Measurements from ENCODE around the gene DLX6.

DLX6 gene

DNA sequence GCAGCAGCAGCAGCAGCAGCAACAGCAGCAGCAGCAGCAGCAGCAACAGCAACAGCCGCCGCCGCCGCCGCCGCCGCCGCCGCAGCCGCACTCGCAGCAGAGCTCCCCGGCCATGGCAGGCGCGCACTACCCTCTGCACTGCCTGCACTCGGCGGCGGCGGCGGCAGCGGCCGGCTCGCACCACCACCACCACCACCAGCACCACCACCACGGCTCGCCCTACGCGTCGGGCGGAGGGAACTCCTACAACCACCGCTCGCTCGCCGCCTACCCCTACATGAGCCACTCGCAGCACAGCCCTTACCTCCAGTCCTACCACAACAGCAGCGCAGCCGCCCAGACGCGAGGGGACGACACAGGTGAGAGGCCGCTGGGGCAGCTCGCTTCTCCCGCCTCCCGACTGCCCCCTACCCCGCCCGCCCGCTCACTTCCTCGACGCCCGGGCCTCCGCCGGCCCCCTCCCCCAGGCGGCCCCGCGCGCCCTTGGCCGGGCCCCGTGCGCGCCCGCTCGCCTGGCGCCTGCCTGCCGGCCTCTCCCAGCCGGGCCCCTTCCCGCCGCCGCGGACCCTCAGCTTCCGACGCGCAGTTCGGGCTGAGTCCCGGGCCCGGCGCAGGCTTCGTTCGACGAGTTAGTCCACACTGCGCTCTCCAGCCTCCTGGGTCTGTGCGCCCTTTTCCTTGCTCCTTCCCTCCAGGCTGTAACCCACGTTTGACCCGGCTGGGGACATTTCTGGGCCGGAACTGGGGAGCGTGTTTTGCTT is 882 bp downstream of the DLX6 start:
- TF ChIP-seq, protein P1, sequence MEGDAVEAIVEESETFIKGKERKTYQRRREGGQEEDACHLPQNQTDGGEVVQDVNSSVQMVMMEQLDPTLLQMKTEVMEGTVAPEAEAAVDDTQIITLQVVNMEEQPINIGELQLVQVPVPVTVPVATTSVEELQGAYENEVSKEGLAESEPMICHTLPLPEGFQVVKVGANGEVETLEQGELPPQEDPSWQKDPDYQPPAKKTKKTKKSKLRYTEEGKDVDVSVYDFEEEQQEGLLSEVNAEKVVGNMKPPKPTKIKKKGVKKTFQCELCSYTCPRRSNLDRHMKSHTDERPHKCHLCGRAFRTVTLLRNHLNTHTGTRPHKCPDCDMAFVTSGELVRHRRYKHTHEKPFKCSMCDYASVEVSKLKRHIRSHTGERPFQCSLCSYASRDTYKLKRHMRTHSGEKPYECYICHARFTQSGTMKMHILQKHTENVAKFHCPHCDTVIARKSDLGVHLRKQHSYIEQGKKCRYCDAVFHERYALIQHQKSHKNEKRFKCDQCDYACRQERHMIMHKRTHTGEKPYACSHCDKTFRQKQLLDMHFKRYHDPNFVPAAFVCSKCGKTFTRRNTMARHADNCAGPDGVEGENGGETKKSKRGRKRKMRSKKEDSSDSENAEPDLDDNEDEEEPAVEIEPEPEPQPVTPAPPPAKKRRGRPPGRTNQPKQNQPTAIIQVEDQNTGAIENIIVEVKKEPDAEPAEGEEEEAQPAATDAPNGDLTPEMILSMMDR (IDR thresholded peaks at IDR 0.05; ENCODE audit: low read depth, low read length, missing control alignments) = no peak
- DNase-seq (ENCODE audit: low read depth) = no peak
- H3K4me3 ChIP-seq (ENCODE audit: low read depth, low read length) = no peak overlapping the region

DNA sequence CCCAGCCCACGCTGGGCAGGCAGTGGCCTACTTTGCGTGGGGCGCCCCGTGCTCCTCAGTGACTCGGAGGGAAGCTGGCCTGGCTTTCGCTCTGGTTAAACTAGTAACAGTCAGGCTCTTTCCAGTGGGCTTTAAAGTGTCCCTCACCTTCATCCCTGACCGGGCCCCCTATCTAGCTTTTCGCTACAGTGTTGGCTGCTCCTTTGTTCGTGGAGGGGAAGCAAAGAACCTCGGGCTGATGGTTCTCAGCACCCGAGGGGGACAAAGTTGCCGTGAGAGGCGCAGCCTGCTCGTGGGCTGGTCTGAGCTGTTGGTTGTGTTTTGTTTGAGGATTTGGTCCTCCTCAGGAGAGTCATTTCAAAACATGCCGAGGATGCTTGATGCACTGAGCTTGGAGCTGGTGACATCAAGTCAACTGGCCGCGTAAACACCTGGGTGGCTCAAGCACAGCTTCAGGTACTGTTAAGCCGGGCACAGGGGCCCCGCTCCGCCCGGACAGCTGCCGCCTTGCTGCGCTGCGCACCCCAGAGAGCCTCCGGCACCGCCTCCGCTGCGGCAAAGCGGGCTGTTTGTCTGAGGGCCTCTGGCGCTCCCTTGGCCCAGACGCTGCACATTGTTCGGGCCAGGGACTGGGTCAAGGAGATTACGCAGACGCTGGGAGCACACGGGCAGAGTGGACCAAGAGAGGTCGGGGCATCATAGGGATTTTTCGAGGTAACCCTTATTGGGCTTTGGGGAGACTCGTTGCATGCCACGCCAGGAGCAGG is 1.6 kb downstream of the DLX6 start:
- TF ChIP-seq, protein P1 (IDR thresholded peaks at IDR 0.05; ENCODE audit: low read depth, low read length, missing control alignments) = no peak
- DNase-seq (ENCODE audit: low read depth) = no peak
- H3K4me3 ChIP-seq (ENCODE audit: low read depth, low read length) = no peak overlapping the region

DNA sequence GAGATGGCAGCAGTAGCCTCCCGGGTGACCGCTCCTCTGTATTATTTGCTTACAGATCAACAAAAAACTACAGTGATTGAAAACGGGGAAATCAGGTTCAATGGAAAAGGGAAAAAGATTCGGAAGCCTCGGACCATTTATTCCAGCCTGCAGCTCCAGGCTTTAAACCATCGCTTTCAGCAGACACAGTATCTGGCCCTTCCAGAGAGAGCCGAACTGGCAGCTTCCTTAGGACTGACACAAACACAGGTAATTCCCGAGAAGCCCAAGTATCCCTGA is 2.2 kb downstream of the DLX6 start:
- H3K4me3 ChIP-seq (ENCODE audit: low read depth, low read length) = no peak overlapping the region
- TF ChIP-seq, protein P1 (IDR thresholded peaks at IDR 0.05; ENCODE audit: low read depth, low read length, missing control alignments) = no peak
- DNase-seq (ENCODE audit: low read depth) = no peak

DNA sequence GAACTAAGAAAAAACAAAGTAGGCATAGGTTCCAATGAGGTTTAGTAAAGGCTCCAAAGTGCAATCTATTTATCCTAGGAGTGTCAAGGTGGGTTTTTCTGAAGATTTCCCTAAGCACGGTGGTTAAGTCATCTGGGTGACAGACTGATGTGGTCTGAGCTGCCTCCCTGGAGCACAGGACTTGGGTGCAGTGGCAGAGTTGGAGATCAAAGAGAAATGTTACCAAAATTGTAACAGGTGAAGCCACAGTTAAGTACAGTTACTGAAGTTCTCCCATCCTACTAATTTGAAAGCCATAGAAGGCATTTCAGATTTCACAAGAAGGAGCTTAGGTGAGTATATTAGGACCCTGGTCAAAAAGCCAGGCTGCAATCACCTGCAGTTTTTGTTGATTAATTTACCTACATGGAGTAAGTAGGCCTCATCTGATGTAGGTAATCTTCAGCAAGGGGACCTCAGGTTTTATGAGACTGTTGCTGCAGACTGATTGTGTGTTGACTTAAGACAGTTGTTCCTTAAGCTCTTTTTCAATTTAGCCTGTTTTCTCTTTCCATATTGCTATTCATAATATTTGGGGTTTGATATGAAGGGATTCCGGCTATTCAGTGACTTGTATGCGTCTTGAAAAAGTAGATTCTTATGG is 3.0 kb downstream of the DLX6 start:
- DNase-seq (ENCODE audit: low read depth) = no peak
- H3K4me3 ChIP-seq (ENCODE audit: low read depth, low read length) = no peak overlapping the region
- TF ChIP-seq, protein P1 (IDR thresholded peaks at IDR 0.05; ENCODE audit: low read depth, low read length, missing control alignments) = no peak

DNA sequence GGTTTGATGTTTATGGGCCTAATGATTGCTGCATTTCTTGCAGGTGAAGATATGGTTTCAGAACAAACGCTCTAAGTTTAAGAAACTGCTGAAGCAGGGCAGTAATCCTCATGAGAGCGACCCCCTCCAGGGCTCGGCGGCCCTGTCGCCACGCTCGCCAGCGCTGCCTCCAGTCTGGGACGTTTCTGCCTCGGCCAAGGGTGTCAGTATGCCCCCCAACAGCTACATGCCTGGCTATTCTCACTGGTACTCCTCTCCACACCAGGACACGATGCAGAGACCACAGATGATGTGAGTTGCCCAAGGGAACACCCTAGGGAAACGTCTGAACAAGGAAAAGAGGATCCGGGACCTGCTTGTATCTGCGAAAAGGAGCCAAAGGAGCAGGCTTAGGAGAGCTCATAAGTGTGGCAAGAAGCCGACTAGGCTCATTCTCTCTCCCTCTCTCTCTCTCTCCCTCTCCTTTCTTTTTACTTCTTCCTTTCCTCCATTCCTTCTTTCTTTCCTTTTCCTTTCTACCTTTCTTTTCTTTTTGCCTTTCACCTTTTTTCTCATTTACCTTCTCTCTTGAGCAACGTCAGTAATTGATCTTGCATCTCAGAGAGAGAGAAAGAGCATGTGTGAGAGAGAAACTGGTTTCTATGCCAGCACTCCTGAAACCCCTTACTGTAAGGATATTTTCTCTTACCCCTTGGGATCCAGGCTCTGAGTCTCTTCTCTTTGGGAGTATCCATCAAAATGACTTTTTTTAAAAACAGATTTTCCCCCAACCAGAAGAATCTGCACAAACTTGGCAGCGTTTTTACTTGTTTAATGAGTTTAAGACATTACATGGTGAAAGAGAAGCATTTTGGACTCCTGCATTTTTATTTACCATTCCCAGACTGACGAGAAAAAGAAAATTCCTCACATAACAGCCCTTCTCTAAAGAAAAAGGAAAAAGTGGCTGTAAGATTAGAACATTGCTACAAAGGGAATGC is 4.7 kb downstream of the DLX6 start:
- no peak overlapping the region for H3K4me3 ChIP-seq (ENCODE audit: low read depth, low read length)
- TF ChIP-seq, protein P1 (IDR thresholded peaks at IDR 0.05; ENCODE audit: low read depth, low read length, missing control alignments) = no peak
- no peak for DNase-seq (ENCODE audit: low read depth)

DNA sequence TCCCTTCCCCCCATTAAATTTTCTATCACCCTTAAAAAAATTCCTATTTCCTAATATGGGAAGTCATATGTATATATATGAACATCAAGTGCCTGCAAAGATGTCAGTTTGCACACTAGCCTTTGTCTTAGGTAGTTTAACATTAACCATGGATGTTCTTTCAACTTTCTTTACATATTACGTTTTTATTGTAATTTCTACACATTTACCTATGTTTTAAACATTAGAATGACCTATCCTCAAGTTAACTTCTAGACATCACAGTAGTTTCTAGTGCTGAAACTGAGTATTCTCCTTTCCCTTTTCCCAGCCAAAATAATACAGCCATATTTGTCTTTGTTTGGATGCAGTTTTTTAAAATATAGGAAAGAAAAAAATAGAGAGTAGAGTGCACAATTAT is 5.8 kb downstream of the DLX6 start:
- no peak for DNase-seq (ENCODE audit: low read depth)
- TF ChIP-seq, protein P1 (IDR thresholded peaks at IDR 0.05; ENCODE audit: low read depth, low read length, missing control alignments) = no peak
- no peak overlapping the region for H3K4me3 ChIP-seq (ENCODE audit: low read depth, low read length)
